Frontal cortex (tissue), 4 donors: ENCODE measurements around the gene ZNF239. TPM values are rescaled to one million over a fixed set of nuclear protein-coding genes. Genes with fewer than 3 reads are reported as not detected.
"Not testable (repeated sequence)": the region's sequence is repeated elsewhere in the genome, so short reads cannot be mapped to it uniquely, and the experiment has no call there.

Experiments used
- DNase-seq, 2 donors: peaks; one replicate each; pipeline ENCODE4 v3.0.0; 2012; ENCODE audit warnings: low spot score in 2 of 2
- FAIRE-seq: peaks from 2 replicates; lab custom pipeline; 2012; peaks lifted over from hg19 to GRCh38; lab: Jason Lieb, UNC
- total RNA-seq: library from RNA; depleted of rRNA; stranded (reverse); fragments of >200 nt; gene quantifications from one replicate; pipeline ENCODE4 v1.2.3, GENCODE V29; 2014
- donor health status: control.
- donor health status: control.
- donor health status: control.

Gene ZNF239
- total RNA-seq, 1 donor from 2014 or later: 27.3 TPM

GRCh38 chr10:43585046-43585445 is 10.6 kb upstream of the ZNF239 start:
- FAIRE-seq (no peak), DNase-seq (no peak)

- DNase-seq (no peak), FAIRE-seq (no peak)
Observed at GRCh38 chr10:43584051-43584450, 9.6 kb upstream of the ZNF239 start.

- DNase-seq (no peak), FAIRE-seq (no peak)
Observed at GRCh38 chr10:43576580-43576979, 2.2 kb upstream of the ZNF239 start.

- FAIRE-seq (no peak), DNase-seq (no peak)
Observed at GRCh38 chr10:43576062-43576461, 1.6 kb upstream of the ZNF239 start.

GRCh38 chr10:43574906-43575305 is 490 bp upstream of the ZNF239 start:
- no peak for FAIRE-seq
- no peak for DNase-seq

GRCh38 chr10:43573250-43574000 is 991 bp downstream of the ZNF239 start:
- FAIRE-seq: no peak
- DNase-seq: no peak

GRCh38 chr10:43570971-43571370 is 3.4 kb downstream of the ZNF239 start:
- DNase-seq: no peak
- FAIRE-seq: no peak

GRCh38 chr10:43569681-43570080 is 4.7 kb downstream of the ZNF239 start:
- DNase-seq: no peak
- FAIRE-seq: no peak

GRCh38 chr10:43557214-43557613 is 17.2 kb downstream of the ZNF239 start:
- DNase-seq (no peak), FAIRE-seq (no peak)

- not testable (repeated sequence) for DNase-seq, FAIRE-seq
Observed at GRCh38 chr10:43543746-43544145, 30.7 kb downstream of the ZNF239 start.

- DNase-seq: no peak
- no peak for FAIRE-seq
Observed at GRCh38 chr10:43524434-43525247, 49.8 kb downstream of the ZNF239 start.

Other genes with a start within 250 kb of the ZNF239 start
- gene FXYD4, start 203.0 kb downstream of the ZNF239 start, total RNA-seq: not detected
- 97.4 TPM for gene HNRNPF, start 165.4 kb downstream of the ZNF239 start, total RNA-seq
- 10.6 TPM for gene ZNF487, start 137.5 kb downstream of the ZNF239 start, total RNA-seq
- gene ZNF485, start 31.8 kb upstream of the ZNF239 start, total RNA-seq: 8.2 TPM
- gene ZNF32, start 74.3 kb upstream of the ZNF239 start, total RNA-seq: 59.9 TPM